NCI-H82 (cell line): Measurements from ENCODE around the gene CECR2.

Source experiments
- DNase-seq: peaks from one replicate; lab custom pipeline; 2025; lab: John Stamatoyannopoulos, UW

Gene CECR2

GRCh38 chr22:17369439-17370025 is at the start of gene CECR2:
TSS of gene CECR2 (plus strand) at chr22:17369460. CDS start at chr22:17369784, 324 bp downstream.
- peak; percentile 69 for DNase-seq

- no peak for DNase-seq
Measured at GRCh38 chr22:17319546-17319945, 49.7 kb upstream of the CECR2 start.

GRCh38 chr22:17322511-17322910 is 46.7 kb upstream of the CECR2 start:
- DNase-seq = no peak

GRCh38 chr22:17331690-17332089 is 37.6 kb upstream of the CECR2 start:
- DNase-seq = no peak

- no peak for DNase-seq
Measured at GRCh38 chr22:17332109-17332800, 37.0 kb upstream of the CECR2 start.

GRCh38 chr22:17334059-17334458 is 35.2 kb upstream of the CECR2 start:
- no peak for DNase-seq

GRCh38 chr22:17334983-17335382 is 34.3 kb upstream of the CECR2 start:
- no peak for DNase-seq

- no peak for DNase-seq
Measured at GRCh38 chr22:17336061-17336460, 33.2 kb upstream of the CECR2 start.

GRCh38 chr22:17337639-17338038 is 31.6 kb upstream of the CECR2 start:
- no peak for DNase-seq

GRCh38 chr22:17339095-17339693 is 30.1 kb upstream of the CECR2 start:
- no peak for DNase-seq

GRCh38 chr22:17342361-17342760 is 26.9 kb upstream of the CECR2 start:
- no peak for DNase-seq

GRCh38 chr22:17343766-17344165 is 25.5 kb upstream of the CECR2 start:
- no peak for DNase-seq

GRCh38 chr22:17346578-17346977 is 22.7 kb upstream of the CECR2 start:
- DNase-seq = no peak

GRCh38 chr22:17347724-17348123 is 21.5 kb upstream of the CECR2 start:
- DNase-seq = no peak

GRCh38 chr22:17348464-17349103 is 20.7 kb upstream of the CECR2 start:
- no peak for DNase-seq

GRCh38 chr22:17349172-17349571 is 20.1 kb upstream of the CECR2 start:
- no peak for DNase-seq

GRCh38 chr22:17350292-17350691 is 19.0 kb upstream of the CECR2 start:
- no peak for DNase-seq

GRCh38 chr22:17352798-17353197 is 16.5 kb upstream of the CECR2 start:
- no peak for DNase-seq

- no peak for DNase-seq
Measured at GRCh38 chr22:17357688-17358087, 11.6 kb upstream of the CECR2 start.

- DNase-seq = no peak
Measured at GRCh38 chr22:17358415-17358814, 10.8 kb upstream of the CECR2 start.

- no peak for DNase-seq
Measured at GRCh38 chr22:17359501-17359900, 9.8 kb upstream of the CECR2 start.

- no peak for DNase-seq
Measured at GRCh38 chr22:17366329-17366728, 2.9 kb upstream of the CECR2 start.

GRCh38 chr22:17366830-17367229 is 2.4 kb upstream of the CECR2 start:
- peak; percentile 80 for DNase-seq
